HG03432 (cell line): ENCODE data around the gene KCNQ1.

Experiments used
- ATAC-seq: cut with Tn5 transposase; IDR thresholded peaks from one replicate; pipeline ENCODE4 v1.9.1; 2021; ENCODE audit warnings: mild to moderate bottlenecking, moderate library complexity; ENCODE audit not compliant: unreplicated experiment

Gene KCNQ1, protein sequence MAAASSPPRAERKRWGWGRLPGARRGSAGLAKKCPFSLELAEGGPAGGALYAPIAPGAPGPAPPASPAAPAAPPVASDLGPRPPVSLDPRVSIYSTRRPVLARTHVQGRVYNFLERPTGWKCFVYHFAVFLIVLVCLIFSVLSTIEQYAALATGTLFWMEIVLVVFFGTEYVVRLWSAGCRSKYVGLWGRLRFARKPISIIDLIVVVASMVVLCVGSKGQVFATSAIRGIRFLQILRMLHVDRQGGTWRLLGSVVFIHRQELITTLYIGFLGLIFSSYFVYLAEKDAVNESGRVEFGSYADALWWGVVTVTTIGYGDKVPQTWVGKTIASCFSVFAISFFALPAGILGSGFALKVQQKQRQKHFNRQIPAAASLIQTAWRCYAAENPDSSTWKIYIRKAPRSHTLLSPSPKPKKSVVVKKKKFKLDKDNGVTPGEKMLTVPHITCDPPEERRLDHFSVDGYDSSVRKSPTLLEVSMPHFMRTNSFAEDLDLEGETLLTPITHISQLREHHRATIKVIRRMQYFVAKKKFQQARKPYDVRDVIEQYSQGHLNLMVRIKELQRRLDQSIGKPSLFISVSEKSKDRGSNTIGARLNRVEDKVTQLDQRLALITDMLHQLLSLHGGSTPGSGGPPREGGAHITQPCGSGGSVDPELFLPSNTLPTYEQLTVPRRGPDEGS

DNA sequence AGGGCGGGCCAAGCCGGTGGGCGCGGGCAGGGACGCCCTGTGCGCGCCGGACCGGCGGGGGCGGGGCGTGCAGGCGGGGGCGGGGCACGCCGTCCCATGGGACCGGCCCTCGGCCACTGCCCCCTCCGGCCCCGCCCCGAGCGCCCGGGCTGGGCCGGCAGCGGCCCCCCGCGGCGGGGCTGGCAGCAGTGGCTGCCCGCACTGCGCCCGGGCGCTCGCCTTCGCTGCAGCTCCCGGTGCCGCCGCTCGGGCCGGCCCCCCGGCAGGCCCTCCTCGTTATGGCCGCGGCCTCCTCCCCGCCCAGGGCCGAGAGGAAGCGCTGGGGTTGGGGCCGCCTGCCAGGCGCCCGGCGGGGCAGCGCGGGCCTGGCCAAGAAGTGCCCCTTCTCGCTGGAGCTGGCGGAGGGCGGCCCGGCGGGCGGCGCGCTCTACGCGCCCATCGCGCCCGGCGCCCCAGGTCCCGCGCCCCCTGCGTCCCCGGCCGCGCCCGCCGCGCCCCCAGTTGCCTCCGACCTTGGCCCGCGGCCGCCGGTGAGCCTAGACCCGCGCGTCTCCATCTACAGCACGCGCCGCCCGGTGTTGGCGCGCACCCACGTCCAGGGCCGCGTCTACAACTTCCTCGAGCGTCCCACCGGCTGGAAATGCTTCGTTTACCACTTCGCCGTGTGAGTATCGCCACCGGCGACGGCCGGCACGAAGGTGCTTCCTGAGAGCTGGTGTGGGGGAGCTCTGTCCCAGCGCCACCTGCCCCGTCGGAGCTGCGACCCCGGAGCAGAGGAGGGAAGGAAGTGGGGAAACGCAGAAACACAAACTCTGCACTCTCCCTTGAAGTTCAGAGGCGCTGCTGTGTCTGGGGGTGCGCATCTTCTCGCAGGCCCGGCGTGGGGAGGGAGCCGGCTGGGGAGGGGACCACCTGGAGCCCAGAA lies at the start of gene KCNQ1:
Gene KCNQ1 (plus strand): TSS at position 188 of the 925 bp plus-strand sequence. CDS start 91 bp downstream, at position 279.
- ATAC-seq = no peak

DNA sequence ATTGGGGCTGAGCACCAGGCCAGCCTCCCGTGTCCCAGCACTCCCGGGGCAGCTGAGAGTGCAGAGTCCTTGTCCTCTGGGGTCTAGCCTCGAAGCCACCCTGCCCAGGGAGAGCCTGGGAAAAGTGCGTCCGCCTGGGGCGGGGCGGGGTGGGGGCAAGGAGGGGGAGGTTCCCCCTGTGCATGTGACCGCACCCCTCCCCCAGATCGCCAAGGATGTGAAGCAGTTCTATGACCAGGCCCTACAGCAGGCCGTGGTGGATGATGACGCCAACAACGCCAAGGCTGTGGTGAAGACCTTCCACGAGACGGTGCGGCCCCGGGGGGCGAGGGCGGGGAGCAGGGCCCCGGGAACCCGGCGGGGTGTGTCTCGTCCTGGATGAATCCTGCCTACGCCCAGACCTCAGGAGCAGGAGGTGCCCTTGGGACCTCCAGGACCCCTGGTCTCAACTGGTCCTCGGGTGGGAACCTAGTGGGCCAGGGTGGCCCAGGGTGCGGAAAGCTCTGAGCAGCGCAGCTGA lies 49.5 kb upstream of the KCNQ1 start:
- no peak for ATAC-seq

DNA sequence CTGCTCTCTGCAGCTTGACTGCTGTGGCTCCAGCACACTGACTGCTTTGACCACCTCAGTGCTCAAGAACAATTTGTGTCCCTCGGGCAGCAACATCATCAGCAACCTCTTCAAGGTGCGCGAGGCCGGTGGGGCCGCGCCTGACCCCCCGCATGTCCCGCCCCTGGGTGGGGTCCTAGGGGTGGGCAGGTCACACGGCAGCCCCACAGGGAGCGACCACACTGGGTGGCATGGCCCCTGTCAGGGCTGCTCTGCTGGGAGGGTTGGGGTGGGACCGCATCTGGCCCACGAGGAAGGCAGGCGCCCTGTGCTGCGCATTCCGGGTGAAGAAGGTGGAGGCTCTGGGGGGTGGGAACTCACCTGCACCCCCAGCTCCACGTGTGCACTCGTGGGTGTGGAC lies 49.0 kb upstream of the KCNQ1 start:
- ATAC-seq = no peak

DNA sequence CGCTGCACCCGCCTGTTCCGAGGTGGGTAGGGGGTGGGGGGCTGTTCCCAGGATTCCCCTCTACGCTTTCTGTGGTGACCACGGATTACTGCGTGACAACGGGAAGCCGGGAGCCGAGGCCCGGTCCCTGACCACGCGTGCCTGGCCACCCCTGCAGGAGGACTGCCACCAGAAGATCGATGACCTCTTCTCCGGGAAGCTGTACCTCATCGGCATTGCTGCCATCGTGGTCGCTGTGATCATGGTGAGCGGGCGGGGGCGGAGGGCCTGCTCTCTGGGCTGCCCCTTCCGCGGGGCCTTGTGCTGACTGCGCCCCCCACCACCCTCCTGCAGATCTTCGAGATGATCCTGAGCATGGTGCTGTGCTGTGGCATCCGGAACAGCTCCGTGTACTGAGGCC lies 48.3 kb upstream of the KCNQ1 start:
- no peak for ATAC-seq

DNA sequence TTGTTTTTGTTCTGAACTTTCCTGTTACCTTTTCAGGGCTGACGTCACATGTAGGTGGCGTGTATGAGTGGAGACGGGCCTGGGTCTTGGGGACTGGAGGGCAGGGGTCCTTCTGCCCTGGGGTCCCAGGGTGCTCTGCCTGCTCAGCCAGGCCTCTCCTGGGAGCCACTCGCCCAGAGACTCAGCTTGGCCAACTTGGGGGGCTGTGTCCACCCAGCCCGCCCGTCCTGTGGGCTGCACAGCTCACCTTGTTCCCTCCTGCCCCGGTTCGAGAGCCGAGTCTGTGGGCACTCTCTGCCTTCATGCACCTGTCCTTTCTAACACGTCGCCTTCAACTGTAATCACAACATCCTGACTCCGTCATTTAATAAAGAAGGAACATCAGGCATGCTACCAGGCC lies 47.8 kb upstream of the KCNQ1 start:
- no peak for ATAC-seq

DNA sequence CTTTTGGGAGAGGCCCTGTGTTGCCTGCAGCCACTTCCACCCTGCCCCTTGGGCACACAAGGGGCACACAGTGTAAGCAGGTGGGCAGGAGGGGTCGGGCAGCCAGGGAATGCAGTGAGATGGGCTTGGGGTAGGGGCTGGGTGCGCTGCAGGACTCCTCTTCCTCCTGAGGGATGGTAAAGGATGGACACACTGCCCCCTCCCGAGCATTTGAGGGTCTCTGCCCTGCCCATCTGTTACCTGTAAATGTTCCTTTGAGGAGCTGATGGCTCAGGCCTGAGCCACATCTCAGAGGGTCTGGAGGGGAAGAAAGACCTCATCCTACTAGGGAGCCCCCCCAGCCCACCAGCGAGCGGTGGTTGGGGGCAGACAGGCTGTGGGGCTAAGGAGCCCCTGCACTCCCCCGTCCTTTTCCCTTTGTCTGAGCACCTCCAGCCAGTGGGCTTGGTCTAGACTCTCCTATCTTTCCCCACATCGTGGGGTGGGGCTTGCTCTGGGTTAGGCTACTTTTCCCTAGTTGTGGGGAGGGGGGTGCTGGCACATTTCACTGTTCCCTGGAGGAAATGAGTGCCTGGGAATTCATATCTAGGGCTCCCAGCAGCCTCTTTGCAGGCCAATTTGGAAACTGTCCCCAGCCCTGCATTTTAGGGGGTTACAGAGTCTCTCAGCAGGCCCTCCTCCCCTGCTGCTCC lies 46.0 kb upstream of the KCNQ1 start:
- ATAC-seq = no peak

DNA sequence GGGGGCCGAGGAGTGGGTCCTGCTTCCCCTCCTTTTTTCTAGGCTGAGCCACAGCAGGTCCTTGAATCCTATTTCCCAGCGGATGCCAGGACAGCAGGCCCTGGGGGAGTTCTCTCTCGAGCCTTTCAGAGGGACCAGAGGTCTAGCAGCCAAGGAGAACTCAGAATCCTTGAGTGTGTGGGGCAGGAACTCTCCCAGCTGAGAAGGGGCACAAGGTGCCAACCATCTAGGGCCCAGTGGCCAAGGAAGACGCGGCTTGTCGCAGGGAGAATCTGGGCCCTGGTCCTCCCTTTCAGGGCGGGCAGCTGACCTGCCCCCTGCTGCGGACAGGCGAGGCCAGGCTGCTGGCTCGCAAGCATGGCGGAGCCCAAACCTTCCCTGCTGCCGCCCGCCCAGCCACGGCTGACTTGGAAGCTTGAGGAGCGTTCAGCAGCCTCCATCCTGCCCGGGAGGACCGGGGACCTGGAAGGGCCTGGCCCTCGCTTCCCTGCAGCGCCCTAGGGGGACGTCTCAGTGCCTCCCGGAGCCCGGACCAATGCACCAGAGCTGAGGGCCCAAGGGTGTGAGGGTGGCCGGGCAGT lies 45.2 kb upstream of the KCNQ1 start:
- peak; percentile 8 for ATAC-seq

DNA sequence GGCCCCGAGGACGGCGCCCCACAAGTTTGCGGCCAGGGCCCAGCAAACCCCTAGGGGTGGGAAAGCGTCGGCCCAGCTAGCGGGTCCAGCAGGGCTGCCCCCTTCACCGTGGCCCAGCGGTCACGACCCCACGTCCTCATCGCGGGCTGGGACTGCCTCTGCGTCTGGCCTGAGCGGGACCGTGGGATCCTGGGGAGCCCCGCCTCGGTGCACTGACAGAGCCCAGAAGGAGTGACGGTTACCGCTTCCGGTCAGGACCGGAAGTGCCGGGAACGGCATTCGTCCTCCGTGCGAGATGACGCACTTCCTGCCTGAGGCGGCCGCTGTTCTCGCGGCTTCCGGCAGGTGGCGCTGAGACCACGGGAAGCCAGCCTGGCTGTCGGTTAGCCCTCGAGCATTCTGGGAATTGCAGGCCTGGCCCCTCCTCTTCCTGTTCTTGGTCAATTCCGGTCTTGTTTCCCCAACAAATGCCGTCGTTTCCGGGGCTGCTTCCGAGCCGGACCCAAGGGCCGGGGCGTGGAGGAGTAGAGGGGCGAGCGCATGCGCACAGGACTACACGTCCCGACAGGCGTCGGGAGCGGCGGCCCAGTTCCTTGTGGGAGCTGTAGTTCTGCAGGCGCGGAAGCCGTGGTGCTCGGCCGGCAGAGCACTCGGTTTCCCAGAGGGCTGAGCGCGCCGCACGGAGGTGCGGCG lies 44.6 kb upstream of the KCNQ1 start, which contains the start of gene TSSC4:
Gene TSSC4 (plus strand): TSS at position 682 of the 693 bp plus-strand sequence. CDS start 1,884 bp downstream, outside the sequence.
- peak; percentile 80 for ATAC-seq

DNA sequence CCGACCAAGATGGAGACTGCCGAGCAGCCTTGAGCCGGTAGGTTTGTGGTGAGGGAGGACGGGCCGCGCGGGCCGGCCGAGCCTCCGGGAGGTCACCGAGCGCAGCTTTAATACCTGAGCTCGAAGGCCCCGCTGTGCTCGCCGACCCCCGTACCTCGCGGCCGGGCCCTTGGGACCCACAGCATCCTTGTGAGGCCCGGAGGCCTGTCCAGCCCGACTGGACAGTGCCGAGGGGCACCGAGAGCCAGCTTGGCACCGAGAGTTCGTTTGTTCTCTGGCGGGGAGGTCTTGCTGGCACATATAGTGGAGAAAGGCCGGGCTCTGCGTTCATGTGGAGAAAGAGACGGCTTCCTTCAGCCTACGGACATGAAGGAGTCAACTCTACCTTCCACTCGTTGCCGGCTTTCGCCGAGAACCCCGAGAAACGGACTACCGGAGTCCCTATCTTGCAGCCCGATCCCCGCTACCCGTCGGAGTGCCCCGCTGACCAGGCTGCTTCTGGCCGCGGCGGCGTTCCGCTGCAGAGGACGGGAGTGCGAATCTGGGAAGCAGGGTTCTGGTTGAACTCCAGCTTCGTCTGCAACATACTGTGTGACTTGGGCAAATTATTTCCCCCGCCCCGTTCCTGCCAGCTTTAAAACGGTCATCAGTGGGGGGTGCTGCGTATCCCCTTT lies 43.9 kb upstream of the KCNQ1 start:
- no peak for ATAC-seq

DNA sequence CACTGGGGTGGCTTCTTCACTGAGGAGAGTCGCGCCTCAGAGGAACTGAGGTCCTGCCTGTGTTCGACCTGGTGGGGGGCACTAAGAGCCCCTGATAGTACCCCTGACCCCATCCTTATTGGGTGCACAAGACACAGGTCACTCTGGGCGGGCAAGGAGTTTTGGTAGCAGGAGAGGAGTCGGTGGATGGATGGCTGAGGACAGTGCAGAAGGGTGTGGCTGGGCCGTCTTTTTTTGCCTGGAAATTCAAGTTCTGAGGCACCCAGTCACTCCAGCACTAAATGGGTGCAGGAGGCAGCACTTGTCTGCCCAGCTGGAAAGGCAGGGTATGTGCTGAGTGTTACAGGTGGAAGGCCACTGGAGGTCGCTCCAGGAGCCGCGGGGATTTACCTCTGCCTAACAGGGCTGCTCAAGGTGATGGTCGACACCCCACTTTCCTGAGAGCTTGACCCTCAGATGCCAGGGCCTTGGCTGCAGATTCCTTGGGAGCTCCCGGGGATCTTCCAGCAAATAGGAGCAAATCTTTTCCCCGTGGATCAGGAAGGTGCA lies 43.3 kb upstream of the KCNQ1 start:
- ATAC-seq = no peak

DNA sequence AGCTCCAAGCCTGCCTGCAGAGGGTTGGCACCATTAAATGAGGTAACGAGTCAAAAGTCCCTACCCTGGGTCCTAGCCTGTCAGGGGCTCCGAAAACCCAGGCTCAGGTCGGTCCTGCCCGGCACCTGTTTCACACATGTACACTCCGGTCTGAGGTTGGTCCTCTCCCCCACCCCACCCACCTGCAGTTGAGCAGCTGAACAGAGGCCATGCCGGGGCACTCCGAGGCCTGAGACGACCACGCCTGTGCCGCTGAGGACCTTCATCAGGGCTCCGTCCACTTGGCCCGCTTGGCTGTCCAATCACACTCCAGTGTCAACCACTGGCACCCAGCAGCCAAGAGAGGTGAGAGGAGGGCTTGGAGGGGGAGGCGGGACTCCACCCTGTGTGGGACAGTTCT lies 42.7 kb upstream of the KCNQ1 start:
- no peak for ATAC-seq

DNA sequence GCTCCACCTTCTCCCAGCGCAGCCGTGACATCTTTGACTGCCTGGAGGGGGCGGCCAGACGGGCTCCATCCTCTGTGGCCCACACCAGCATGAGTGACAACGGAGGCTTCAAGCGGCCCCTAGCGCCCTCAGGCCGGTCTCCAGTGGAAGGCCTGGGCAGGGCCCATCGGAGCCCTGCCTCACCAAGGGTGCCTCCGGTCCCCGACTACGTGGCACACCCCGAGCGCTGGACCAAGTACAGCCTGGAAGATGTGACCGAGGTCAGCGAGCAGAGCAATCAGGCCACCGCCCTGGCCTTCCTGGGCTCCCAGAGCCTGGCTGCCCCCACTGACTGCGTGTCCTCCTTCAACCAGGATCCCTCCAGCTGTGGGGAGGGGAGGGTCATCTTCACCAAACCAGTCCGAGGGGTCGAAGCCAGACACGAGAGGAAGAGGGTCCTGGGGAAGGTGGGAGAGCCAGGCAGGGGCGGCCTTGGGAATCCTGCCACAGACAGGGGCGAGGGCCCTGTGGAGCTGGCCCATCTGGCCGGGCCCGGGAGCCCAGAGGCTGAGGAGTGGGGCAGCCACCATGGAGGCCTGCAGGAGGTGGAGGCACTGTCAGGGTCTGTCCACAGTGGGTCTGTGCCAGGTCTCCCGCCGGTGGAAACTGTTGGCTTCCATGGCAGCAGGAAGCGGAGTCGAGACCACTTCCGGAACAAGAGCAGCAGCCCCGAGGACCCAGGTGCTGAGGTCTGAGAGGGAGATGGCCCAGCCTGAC lies 41.7 kb upstream of the KCNQ1 start:
- no peak for ATAC-seq

DNA sequence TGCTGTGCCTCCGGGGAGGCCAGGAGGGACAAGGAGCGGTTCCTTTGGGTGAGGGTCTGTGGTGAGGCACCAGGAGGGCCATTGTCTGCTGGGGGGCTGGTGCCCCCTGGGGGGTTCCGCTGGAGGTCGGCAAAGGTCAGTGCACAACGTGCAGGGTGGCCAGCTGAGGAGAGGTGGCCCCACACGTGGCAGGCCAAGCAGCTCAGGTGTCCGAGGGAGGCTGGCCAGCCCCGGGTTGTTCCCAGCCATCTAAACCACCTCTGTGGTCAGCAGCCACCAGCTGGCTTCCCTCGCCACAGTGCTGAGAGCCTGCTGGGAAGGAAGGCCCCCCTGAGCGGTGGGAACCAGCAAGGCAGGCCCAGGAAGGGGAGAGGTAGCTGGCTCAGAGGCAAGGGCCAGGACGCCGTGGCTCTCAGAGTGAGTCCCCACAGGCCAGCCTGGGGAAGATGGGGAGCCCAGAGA lies 40.0 kb upstream of the KCNQ1 start:
- no peak for ATAC-seq

DNA sequence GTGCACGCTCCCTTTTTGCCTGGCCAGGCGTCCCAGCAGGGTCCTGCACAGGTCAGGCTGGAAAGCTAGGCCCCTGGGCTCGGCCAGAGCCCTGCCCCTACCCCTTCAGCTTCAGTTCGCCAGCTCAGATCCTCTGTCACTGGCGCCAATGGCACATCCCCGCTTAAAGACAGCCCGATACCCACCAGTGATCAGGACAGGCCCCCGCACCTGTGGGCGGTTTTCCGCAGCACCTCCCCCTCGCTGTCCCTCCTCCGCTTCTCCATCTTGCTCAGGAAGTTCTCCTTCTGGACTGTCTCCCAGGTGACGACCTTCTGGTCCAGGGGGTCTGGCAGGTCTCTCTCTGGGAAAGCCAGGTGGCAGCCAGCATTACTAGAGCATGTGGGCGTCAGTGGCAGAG lies 38.4 kb upstream of the KCNQ1 start:
- ATAC-seq = no peak

DNA sequence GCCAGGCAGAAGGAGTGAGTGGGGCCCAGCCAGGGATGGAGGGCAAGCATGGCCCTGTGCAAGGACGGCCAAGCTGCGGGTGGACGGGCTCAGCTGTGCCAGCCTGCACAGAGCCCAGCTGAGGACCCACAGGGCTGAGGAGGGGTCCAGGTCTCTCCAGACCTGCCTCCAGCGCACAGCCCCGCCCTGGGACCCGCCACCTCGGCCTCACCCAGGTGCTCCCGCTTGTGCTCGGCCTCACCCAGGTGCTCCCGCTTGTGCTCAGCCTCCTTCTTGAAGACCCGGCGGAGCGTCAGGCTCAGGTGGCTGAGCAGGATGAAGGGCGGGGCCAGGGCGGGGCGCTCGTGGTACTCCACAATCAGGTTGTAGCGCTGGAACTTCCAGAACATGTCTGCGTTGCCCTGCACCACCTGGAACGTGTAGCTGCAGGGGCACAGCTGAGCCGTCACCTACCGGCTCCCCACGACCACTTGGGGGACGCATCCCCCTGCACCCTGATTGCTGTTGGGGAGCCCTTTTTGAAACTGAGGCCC lies 37.9 kb upstream of the KCNQ1 start:
- ATAC-seq = no peak

DNA sequence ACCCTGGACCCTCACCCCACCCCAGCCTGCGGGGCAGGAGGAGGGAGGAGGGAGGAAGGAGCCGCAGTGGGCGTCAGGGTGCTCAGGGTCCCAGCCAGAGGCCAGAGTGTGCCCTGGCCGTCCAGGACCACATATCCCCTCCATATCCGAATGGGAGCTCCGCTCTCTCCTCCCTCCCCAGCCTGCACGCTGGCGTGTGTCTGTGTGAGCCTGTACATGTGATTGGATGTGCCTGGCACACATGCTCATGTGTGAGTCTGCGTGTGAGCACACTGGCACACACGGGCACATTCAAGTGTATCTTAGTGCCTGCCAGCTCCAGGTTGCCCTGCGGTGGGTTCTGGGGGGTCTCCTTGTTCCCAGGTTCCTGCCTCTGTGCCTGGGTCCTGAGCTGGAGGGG lies 36.1 kb upstream of the KCNQ1 start:
- ATAC-seq = no peak

DNA sequence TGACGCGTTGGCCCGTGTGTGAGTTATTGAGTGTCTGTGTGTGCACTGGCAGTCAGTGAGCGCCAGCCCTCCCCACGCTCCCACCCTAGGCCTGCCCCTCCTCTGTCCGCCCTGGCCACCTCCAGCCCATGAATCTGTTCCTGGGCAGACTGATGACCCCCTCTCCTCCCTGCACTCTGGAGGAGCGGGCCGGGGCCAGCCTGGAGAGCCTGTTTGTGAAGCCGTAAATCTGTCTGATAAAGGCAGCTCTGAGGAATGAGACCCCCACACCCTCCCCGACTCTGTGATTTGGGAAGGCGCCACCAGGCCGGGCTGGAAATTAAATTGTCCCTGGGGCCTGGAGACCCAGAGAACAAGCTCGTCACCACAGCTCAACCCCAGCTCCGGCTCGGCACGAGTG lies 35.7 kb upstream of the KCNQ1 start:
- ATAC-seq = no peak
